A549 (cell line): ENCODE results near the gene PPP5C.

Source experiments
- TF ChIP-seq, protein P1 (sequence below): fragments of >200 bp; sonication (Bioruptor Twin); formaldehyde crosslinking; IDR thresholded peaks from 3 replicates; pipeline ENCODE4 v1.5.1; 2016
- TF ChIP-seq, protein P2 (sequence below): IDR thresholded peaks from 2 replicates; pipeline ENCODE4 v1.6.1; 2012

DNA sequence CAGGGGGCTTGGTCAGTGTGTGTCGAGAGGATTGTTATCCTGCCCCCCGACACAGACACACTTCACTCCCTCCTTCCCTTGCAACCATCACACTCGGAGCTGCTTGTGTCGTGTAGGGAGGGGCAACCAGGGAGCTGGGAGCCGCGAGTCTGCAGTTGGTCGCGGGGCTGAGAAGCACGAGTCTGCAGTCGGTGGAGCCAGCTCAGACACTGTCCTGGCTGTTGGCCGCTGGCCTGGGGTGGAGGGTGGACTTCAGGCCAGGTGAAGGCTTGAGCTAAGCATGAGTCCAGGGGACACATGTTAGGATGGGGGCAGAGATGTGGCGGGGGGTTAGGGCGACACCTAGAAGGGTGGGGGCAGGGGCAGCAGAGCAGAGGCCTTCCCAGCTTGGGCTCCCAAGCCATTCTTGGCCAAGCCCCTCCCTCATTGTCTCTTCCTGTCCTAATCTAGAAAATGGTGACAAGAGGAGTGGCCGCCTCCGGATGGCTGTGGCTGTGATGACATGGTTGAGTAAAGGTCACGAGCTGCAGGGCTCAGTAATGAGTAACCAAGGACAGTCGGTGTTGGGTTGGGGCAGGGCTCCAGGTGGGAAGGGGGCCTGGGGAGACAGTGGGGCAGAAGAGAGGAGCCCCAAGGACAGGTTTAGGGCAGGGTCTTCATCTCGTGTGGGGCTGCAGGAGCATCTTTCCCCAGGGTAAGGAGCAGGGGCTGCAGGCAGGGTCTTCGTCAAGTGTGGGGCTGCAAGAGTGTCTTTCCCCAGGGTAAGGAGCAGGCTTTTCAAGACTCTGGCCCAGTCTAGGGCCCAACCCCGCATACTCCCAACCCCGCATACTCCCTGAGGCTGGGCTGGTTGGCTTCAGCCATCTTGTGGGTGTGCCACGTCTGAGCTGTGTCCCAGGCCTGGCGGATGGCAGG is 8.6 kb downstream of the PPP5C start:
- TF ChIP-seq, protein P1, sequence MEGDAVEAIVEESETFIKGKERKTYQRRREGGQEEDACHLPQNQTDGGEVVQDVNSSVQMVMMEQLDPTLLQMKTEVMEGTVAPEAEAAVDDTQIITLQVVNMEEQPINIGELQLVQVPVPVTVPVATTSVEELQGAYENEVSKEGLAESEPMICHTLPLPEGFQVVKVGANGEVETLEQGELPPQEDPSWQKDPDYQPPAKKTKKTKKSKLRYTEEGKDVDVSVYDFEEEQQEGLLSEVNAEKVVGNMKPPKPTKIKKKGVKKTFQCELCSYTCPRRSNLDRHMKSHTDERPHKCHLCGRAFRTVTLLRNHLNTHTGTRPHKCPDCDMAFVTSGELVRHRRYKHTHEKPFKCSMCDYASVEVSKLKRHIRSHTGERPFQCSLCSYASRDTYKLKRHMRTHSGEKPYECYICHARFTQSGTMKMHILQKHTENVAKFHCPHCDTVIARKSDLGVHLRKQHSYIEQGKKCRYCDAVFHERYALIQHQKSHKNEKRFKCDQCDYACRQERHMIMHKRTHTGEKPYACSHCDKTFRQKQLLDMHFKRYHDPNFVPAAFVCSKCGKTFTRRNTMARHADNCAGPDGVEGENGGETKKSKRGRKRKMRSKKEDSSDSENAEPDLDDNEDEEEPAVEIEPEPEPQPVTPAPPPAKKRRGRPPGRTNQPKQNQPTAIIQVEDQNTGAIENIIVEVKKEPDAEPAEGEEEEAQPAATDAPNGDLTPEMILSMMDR = no peak
- TF ChIP-seq, protein P2, sequence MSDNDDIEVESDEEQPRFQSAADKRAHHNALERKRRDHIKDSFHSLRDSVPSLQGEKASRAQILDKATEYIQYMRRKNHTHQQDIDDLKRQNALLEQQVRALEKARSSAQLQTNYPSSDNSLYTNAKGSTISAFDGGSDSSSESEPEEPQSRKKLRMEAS = no peak
